T-helper 17 cell (primary cell): Measurements from ENCODE around the gene AUTS2. TPM values are rescaled to one million over a fixed set of nuclear protein-coding genes. Genes with fewer than 3 reads are reported as not detected.
"Not testable (repeated sequence)": the region's sequence is repeated elsewhere in the genome, so short reads cannot be mapped to it uniquely, and the experiment has no call there.

Experiments used
- ATAC-seq: fragments of 150-1000 bp; cut with Tn5 transposase; 2 replicates; pipeline ENCODE4 v1.10.0; 2021; ENCODE audit warnings: mild to moderate bottlenecking, moderate library complexity
- DNase-seq, 3 donors: peaks; one replicate each; pipeline versions ENCODE4 v3.0.0 to v3.0.0-alpha.2; 2020 to 2021
- H3K9me3 ChIP-seq: one replicate; pipeline ENCODE4 v1.7.0; 2013; ENCODE audit warnings: low read length, mild to moderate bottlenecking; ENCODE audit not compliant: control insufficient read depth, poor library complexity, severe bottlenecking
- H3K27ac Mint-ChIP-seq: one replicate; pipeline ENCODE4 v1.8.0; 2022; ENCODE audit warnings: mild to moderate bottlenecking, moderate library complexity, mixed read lengths
- H3K27me3 Mint-ChIP-seq: one replicate; pipeline ENCODE4 v1.8.0; 2022; ENCODE audit warnings: mixed read lengths
- H3K36me3 Mint-ChIP-seq: one replicate; pipeline ENCODE4 v1.8.0; 2022; ENCODE audit warnings: low read depth, mixed read lengths
- H3K4me1 Mint-ChIP-seq: one replicate; pipeline ENCODE4 v1.8.0; 2022; ENCODE audit warnings: mild to moderate bottlenecking, mixed read lengths
- H3K4me3 Mint-ChIP-seq: one replicate; pipeline ENCODE4 v1.8.0; 2022; ENCODE audit warnings: mild to moderate bottlenecking, moderate library complexity, mixed read lengths
- total RNA-seq, 4 donors: library from RNA in 2 of 4; stranded (reverse) in 2 of 4; gene quantifications; one replicate each; pipeline ENCODE4 v1.2.3 and lab custom pipeline; 2022 to 2026

AUTS2 gene
- total RNA-seq, 2 donors from 2014 or later: 84.2 to 89.5 TPM

DNA sequence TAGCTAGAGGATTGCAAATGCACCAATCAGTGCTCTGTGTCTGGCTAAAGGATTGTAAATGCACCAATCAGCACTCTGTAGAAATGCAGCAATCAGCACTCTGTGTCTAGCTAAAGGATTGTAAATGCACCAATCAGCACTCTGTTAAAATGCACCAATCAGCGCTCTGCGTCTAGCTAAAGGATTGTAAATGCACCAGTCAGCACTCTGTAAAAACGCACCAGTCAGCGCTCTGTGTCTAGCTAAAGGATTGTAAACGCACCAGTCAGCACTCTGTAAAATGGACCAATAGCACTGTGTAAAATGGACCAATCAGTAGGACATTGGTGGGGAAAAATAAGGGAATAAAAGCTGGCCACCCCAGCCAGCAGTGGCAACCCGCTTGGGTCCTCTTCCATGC lies 187.9 kb downstream of the AUTS2 start:
- not testable (repeated sequence) for H3K9me3 ChIP-seq, H3K36me3 Mint-ChIP-seq, H3K4me1 Mint-ChIP-seq, H3K27me3 Mint-ChIP-seq, H3K4me3 Mint-ChIP-seq, ATAC-seq, H3K27ac Mint-ChIP-seq, DNase-seq

DNA sequence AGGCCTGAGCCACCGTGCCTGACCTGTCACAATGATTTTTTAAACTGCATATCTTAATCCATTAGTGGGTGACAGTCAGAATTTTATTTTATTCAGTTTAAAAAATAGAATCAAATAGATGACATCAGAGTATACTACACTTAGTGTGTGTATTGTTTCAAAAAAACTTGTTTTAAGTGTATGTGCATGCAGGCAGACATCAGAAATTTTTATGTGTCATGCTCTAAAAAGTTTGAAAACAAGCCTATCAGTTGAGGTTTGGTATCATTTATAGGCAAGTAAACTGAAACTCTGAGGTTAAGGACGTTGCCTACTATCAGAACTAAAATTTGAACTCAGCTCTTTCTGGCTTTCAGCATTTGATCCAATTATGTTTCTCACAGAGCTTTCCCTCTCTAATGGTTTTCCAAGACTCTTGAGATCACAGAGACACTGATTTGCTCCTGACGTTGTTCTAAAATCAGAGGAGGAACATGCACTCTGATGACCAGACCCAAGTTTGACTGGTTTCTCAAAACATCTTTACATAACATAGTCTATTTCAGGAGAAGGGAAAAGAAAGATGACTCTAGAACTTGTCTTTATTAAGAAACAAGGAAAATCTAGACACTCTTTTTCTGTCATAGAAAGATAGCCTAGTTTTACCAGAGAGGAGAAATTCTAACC lies 188.6 kb downstream of the AUTS2 start:
- no peaks in the 10 kb centered on the region for H3K4me1 Mint-ChIP-seq
- H3K9me3 ChIP-seq: no peaks in the 10 kb centered on the region
- H3K27ac Mint-ChIP-seq: no peak overlapping the region
- H3K27me3 Mint-ChIP-seq: no peaks in the 10 kb centered on the region
- no peaks in the 10 kb centered on the region for H3K36me3 Mint-ChIP-seq
- no peak overlapping the region for H3K4me3 Mint-ChIP-seq
- DNase-seq (no peak), ATAC-seq (no peak)

DNA sequence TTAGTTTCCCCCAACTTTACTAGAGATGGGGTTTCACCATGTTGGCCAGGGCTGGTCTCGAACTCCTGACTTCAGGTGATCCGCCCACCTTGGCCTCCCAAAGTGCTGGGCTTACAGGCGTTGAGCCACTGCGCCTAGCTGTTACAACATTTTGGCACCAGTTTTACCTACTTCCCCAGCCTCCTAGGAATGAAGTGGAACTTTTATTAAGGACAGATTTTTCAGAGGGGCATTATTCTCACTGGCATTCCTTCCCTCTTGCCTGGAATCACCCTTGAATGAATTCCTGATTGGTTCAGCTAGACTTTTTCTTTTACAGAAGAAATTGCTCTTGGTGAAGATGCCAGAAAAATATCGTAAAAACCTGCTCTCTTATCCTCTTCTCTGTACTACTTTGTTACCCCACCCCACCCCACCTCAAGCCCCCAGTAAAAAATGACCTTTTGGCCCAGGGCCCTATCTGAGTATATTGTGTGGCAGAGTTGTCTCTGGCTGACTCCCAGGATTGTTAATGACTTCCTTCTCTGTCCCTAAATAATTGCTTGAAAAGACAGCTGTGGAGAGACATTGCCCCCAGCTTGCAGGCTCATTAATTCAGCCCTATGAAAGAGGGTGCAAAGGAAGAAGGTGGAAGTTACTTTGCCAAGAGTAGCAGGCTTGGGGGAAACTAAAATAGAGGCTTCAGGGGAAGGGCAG lies 189.6 kb downstream of the AUTS2 start:
- H3K36me3 Mint-ChIP-seq: no peaks in the 10 kb centered on the region
- H3K4me1 Mint-ChIP-seq: no peaks in the 10 kb centered on the region
- H3K9me3 ChIP-seq: no peaks in the 10 kb centered on the region
- no peak overlapping the region for H3K27ac Mint-ChIP-seq
- H3K4me3 Mint-ChIP-seq: no peak overlapping the region
- H3K27me3 Mint-ChIP-seq: no peaks in the 10 kb centered on the region
- no peak for ATAC-seq
- DNase-seq: no peak

DNA sequence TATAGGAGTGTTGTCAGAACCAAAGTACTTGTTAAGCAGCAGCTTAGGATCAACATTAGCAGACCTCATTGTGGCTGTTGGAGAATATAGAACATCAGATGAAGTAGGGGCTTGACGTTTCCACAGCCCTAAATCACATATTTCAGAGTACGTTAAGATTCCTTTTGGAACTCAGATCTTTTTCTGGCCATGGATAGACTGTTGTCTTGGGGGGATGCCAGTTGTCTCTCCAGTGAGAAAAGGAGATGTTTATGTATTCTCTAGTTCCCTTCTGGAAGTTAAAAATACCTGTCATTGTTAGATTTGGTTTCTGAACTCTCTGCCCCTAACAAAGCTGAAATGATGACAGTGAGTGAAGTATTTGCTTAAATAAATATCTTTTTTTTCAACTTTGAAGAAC lies 191.3 kb downstream of the AUTS2 start:
- H3K4me1 Mint-ChIP-seq: no peaks in the 10 kb centered on the region
- ATAC-seq: no peak
- no peaks in the 10 kb centered on the region for H3K9me3 ChIP-seq

DNA sequence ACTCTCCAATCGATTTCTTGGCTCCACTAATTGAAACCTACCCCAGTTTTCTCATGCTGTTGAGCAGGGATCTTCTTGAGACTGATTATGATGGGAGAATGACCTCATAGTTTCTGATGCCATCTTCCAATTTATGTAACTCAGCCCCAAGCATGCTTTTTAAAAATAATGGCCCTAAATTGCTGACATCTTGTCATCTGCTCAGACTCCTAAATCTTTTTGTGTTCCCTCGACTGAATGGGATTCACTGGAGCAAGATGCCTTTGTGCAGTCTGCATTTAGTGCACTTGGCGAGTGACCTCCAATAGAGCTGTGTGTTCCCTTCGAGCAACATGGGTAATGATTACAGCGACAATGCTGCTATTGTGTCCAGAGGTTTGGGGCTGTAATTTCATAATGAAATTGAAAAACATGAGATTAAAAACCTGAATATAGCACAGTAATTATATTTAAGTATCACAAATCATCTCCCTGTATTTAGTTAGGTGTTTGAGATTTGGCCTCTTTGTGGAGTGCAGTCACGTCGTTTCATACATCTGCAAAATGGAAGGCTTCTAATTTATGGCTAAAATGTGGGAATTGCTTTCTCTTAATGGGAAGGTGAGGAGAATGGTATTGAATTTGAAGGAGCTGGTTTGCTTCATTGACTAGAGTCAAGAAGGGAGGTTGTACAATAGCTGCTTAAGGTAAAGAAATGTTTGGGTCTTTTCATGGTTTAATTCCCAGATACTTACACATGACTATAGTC lies 192.9 kb downstream of the AUTS2 start:
- Mint-ChIP-seq H3K4me3 (no peak overlapping the region), H3K4me1 (no peaks in the 10 kb centered on the region), H3K27ac (no peak overlapping the region), H3K27me3 (peaks cover 2% of the 10 kb centered on the region), H3K36me3 (no peaks in the 10 kb centered on the region)
- ATAC-seq (no peak), DNase-seq (no peak)
- H3K9me3 ChIP-seq: no peaks in the 10 kb centered on the region

More for the DNA sequence above, 191.3 kb downstream of the AUTS2 start:
- no peaks in the 10 kb centered on the region for H3K36me3 Mint-ChIP-seq
- H3K27me3 Mint-ChIP-seq: no peaks in the 10 kb centered on the region
- no peak overlapping the region for H3K27ac Mint-ChIP-seq
- no peak overlapping the region for H3K4me3 Mint-ChIP-seq
- DNase-seq: no peak

DNA sequence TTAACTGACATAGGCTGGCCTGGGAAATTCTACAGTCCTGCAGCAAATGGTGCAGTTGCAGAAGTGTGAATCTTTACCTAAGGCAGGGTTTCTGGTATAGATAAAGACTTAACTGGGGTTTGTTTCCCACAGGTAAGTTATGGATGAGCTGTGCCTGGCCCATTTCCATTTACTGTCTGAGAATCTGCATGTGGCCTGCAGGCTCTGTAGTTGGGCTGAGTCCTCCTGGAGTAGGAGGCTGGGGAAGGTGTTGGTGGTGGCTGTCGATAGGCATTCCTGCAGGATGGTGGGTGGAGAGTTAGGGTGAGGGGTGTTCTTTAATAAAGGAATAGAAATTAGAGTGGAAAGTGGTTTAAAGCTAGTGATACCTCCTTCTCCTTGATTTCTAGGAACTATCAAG lies 193.5 kb downstream of the AUTS2 start:
- Mint-ChIP-seq H3K27me3 (peaks cover 4% of the 10 kb centered on the region), H3K36me3 (no peaks in the 10 kb centered on the region)
- no peak for ATAC-seq

DNA sequence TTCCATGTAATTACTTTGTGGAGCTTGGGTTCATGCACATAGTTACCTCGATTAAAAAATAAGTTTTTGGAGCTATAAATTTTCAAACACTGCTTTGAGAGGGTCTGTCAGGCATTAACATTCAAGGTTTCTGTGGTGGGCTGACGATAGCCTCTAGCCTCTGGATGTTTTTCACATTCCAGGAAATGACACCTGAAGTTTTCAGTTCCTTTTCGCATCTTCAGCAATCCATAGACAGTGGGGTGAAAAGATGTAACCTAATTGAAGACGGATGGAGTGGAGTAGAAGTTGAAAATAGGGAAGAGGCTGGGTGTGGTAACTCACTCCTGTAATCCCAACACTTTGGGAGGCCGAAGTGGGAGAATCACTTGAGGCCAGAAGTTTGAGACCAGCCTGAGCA lies 197.7 kb downstream of the AUTS2 start:
- Mint-ChIP-seq H3K4me3 (no peak overlapping the region), H3K36me3 (no peaks in the 10 kb centered on the region), H3K27me3 (peaks cover 4% of the 10 kb centered on the region), H3K27ac (no peak overlapping the region), H3K4me1 (no peaks in the 10 kb centered on the region)
- no peak for ATAC-seq
- no peaks in the 10 kb centered on the region for H3K9me3 ChIP-seq
- DNase-seq: no peak

More for the DNA sequence above, 193.5 kb downstream of the AUTS2 start:
- Mint-ChIP-seq H3K27ac (no peak overlapping the region), H3K4me1 (no peaks in the 10 kb centered on the region), H3K4me3 (no peak overlapping the region)
- no peaks in the 10 kb centered on the region for H3K9me3 ChIP-seq
- DNase-seq: no peak

DNA sequence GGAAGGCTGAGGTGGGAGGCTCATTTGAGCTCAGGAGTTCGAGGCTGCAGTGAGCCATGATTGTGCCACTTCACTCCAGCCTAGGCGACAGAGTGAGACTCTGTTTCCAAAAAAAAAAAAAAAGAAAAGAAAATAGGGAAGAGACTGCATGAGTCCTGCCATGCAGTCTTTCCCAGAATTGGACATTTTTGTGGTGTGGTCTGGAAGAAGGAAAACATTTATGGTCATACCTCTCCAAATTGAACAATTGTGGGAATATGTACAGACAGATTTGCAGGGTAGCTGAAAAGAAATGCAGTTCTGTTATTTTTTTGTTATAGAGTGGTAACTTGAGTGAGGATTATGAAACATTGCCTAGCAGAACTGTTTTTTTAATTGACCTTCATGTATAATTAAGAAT lies 198.1 kb downstream of the AUTS2 start:
- Mint-ChIP-seq H3K27me3 (peaks cover 4% of the 10 kb centered on the region), H3K27ac (no peak overlapping the region)
- ATAC-seq: no peak

DNA sequence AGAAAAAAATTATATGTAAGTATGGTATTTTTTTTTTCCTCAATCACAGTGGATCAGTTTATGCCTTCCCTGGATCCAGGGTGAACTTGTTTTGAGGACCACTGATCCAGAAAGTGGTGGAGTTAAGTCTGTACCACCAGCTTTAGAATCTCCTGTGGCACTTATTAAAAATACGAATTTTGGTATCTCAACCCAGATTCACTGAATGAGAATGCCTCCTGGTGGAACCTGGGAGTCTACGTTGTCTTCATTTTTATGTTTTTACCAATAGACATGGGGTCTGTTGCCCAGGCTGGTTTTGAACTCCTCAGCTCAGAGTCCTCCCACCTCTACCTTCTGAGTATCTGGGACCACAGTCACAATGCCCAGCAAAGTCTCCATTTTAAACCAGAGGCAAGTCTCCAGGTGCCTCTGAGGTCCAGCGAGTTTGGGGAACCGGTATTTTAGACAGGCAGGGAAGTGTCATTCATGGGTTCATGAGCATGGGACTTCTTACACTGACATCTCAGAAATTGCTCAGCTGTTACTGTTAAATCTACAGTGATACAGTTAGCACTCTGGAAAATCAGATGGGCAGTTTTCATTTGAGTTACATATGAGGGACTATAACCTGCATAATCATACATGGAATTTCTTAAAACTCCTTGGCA lies 200.9 kb downstream of the AUTS2 start:
- no peak for ATAC-seq
- peaks cover 4% of the 10 kb centered on the region for H3K27me3 Mint-ChIP-seq
- no peaks in the 10 kb centered on the region for H3K36me3 Mint-ChIP-seq
- no peaks in the 10 kb centered on the region for H3K9me3 ChIP-seq
- no peak overlapping the region for H3K4me3 Mint-ChIP-seq
- no peak for DNase-seq
- no peaks in the 10 kb centered on the region for H3K4me1 Mint-ChIP-seq
- H3K27ac Mint-ChIP-seq: no peak overlapping the region

More for the DNA sequence above, 198.1 kb downstream of the AUTS2 start:
- H3K4me1 Mint-ChIP-seq: no peaks in the 10 kb centered on the region
- H3K9me3 ChIP-seq: no peaks in the 10 kb centered on the region
- DNase-seq: no peak
- no peaks in the 10 kb centered on the region for H3K36me3 Mint-ChIP-seq
- no peak overlapping the region for H3K4me3 Mint-ChIP-seq

DNA sequence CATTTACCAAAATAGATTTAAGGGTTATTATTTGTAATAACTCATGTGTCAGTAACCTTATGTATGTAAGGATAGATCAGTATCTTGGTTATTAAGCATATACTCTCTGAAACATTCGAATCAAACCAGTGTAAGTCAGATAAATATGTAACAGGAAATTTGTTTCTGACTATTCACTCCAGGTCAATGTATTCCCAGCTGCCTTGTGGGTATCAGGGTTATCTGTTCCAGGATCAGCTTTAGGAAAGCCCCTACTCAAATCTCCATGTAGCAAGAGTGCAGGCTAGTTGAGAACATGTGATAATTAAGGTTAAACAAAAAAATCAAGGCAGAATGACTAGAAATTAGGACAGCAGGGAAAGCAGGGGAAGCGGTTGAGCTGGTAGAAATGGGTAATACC lies 201.7 kb downstream of the AUTS2 start:
- DNase-seq (no peak), ATAC-seq (no peak)
- Mint-ChIP-seq H3K36me3 (no peaks in the 10 kb centered on the region), H3K27ac (no peak overlapping the region), H3K27me3 (peaks cover 4% of the 10 kb centered on the region), H3K4me1 (no peaks in the 10 kb centered on the region), H3K4me3 (no peak overlapping the region)
- no peaks in the 10 kb centered on the region for H3K9me3 ChIP-seq

DNA sequence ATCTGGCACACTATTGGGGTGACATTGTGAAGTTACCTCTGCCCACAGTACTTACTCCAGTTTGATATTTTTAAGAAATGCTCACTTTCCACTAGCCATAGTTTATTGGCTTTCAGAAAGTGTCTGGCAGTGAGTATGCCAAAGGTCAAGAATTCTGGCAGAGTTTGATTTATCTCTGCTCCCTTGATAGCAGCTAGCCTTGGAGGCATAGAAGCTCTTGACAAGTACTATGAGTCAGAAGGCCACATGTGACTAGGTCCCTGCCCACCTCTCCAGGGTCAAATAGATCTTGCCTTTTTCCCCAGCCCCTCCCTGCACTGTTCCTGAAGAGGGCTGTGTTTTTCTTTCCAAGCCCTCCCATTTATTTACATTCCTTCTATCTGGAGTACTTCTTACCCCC lies 202.2 kb downstream of the AUTS2 start:
- DNase-seq: no peak
- Mint-ChIP-seq H3K4me3 (no peak overlapping the region), H3K27me3 (peaks cover 4% of the 10 kb centered on the region), H3K36me3 (no peaks in the 10 kb centered on the region), H3K27ac (no peak overlapping the region), H3K4me1 (no peaks in the 10 kb centered on the region)
- no peak for ATAC-seq
- H3K9me3 ChIP-seq: no peaks in the 10 kb centered on the region

DNA sequence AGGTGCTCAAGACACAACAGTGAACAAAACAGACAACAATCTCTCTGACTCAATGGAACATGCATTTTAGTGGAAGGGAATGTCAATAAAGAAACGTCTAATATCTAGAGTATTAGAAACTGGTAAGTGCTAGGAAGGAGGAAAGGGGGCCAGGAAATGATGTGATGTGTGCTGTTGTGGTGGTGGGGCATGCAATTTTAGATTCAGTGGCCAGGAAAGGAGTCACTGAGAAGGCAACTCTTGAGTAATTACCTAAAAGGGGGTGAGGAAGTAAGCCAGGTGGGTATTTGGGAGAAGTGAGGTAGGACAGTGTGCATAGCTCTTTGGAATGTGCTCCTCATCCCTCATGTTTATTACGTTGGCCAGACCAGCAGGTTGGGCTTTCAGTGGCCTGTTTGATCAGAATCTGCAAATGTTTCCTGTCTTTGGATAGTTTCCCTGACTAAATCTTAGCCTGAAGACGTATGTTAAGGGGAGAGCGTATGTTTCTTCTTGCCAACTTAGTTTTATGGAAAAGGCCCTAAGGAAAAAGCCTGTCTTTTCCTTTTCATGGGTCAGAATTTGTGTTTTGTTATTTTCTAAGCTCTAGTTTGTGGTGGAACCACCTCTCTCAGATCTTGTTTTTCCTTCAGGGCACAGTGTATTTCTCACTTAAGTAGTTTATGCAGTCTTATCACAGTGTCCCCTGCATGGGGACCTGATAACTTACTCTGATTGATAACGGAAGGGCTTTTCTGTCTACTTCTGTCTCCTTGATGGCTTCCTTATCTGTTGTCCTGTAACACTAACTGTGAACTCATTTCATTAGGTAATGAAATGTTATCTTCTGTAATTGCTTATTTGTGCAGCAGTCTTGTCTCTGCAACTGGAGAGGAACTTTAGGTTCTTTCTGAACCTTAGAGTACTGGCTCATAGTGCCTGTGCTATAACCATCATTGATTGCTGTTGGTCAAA lies 203.7 kb downstream of the AUTS2 start:
- H3K27ac Mint-ChIP-seq: no peak overlapping the region
- H3K4me3 Mint-ChIP-seq: no peak overlapping the region
- DNase-seq (no peak), ATAC-seq (no peak)
- H3K4me1 Mint-ChIP-seq: no peaks in the 10 kb centered on the region
- H3K36me3 Mint-ChIP-seq: no peaks in the 10 kb centered on the region
- H3K27me3 Mint-ChIP-seq: no peaks in the 10 kb centered on the region
- no peaks in the 10 kb centered on the region for H3K9me3 ChIP-seq
